Adrenal gland (tissue), 5 donors: Measurements from ENCODE around the gene DDX31.

Source experiments
- POLR2A ChIP-seq, 2 donors: fragments of 450-650 bp; IDR thresholded peaks; one replicate each; pipeline ENCODE4 v1.6.1; 2017; ENCODE audit warnings: antibody characterized with exemption in 2 of 2, mild to moderate bottlenecking in 2 of 2, moderate library complexity in 1 of 2
- TF ChIP-seq, protein P1 (sequence below), 6 experiments: fragments of 450-650 bp in 4 of 6; fragments of 200-600 bp in 2 of 6; sonication (generic) in 1 of 6; IDR thresholded peaks; 1 replicate in 5 of 6; 2 replicates in 1 of 6; pipeline versions ENCODE4 v1.5.1 to v1.8.0; 2016 to 2021; ENCODE audit warnings: antibody characterized with exemption in 6 of 6, mild to moderate bottlenecking in 2 of 6, moderate library complexity in 1 of 6
- donor health status: DM: no; HTN: no; CAD: no.

- TF ChIP-seq, protein P1, sequence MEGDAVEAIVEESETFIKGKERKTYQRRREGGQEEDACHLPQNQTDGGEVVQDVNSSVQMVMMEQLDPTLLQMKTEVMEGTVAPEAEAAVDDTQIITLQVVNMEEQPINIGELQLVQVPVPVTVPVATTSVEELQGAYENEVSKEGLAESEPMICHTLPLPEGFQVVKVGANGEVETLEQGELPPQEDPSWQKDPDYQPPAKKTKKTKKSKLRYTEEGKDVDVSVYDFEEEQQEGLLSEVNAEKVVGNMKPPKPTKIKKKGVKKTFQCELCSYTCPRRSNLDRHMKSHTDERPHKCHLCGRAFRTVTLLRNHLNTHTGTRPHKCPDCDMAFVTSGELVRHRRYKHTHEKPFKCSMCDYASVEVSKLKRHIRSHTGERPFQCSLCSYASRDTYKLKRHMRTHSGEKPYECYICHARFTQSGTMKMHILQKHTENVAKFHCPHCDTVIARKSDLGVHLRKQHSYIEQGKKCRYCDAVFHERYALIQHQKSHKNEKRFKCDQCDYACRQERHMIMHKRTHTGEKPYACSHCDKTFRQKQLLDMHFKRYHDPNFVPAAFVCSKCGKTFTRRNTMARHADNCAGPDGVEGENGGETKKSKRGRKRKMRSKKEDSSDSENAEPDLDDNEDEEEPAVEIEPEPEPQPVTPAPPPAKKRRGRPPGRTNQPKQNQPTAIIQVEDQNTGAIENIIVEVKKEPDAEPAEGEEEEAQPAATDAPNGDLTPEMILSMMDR (IDR thresholded peaks at IDR 0.05): no peak
- TF ChIP-seq POLR2A (IDR thresholded peaks at IDR 0.05): no peak
Measured at GRCh38 chr9:132590318-132591182, 79.2 kb downstream of the DDX31 start.
